Glomerular endothelial cell (primary cell): ENCODE results near the gene RBM4B. TPM values are rescaled to one million over a fixed set of nuclear protein-coding genes. Genes with fewer than 3 reads are reported as not detected.

ENCODE experiments used
- DNase-seq: peaks from one replicate; pipeline ENCODE4 v3.0.0-alpha.2; 2011; ENCODE audit warnings: low read depth, low spot score; ENCODE audit errors: extremely low read depth
- total RNA-seq: library from RNA; depleted of rRNA; stranded (reverse); fragments of >200 nt; gene quantifications from 2 replicates; pipeline ENCODE4 v1.2.3, GENCODE V29; 2015

The RBM4B gene
- total RNA-seq, 1 donor from 2014 or later: 16.6 TPM

DNA sequence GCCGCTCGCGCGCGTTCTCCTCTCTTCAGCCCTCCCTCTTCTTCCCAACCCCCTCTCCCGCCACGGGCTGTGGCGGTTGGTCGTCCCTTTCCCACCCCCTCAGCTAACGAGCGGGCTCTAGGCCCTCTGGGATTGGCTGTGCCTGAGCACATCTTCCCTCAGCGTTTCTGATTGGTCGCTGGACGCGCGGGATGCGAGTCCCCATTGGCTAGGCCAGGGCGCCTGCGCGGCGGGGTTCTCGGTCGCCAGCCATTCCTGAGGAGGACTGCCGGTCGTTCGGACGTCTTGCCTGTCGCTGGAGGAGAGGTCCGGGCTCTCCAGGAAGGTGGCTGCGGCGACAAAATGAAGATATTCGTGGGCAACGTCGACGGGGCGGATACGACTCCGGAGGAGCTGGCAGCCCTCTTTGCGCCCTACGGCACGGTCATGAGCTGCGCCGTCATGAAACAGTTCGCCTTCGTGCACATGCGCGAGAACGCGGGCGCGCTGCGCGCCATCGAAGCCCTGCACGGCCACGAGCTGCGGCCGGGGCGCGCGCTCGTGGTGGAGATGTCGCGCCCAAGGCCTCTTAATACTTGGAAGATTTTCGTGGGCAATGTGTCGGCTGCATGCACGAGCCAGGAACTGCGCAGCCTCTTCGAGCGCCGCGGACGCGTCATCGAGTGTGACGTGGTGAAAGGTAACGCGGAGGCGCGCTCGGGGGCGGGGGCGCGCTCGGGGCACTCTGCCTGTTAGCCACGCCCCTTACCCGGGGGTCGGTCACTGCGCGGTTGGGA lies 61.1 kb downstream of the RBM4B start, which contains the start of gene RBM14:
TSS of gene RBM14 (plus strand) at position 252 of the 776 bp plus-strand sequence. CDS start at position 343, 91 bp downstream.
- no peak for DNase-seq

Other genes with a start within 250 kb of the RBM4B start
- 30.1 and 41.2 TPM in 2 replicates for gene MRPL11, start 239.0 kb downstream of the RBM4B start, total RNA-seq
- gene PELI3, start 211.0 kb downstream of the RBM4B start, total RNA-seq: 4.7 and 4.8 TPM in 2 replicates
- gene DPP3, start 197.5 kb downstream of the RBM4B start, total RNA-seq: 74.5 and 98.1 TPM in 2 replicates
- gene BBS1, start 167.3 kb downstream of the RBM4B start, total RNA-seq: 42.0 and 47.0 TPM in 2 replicates
- 28.4 and 43.2 TPM in 2 replicates for gene ZDHHC24, start 131.8 kb downstream of the RBM4B start, total RNA-seq
- not detected in 2 replicates for gene ACTN3, start 131.0 kb downstream of the RBM4B start, total RNA-seq
- gene CTSF, start 109.3 kb downstream of the RBM4B start, total RNA-seq: 55.9 and 71.9 TPM in 2 replicates
- gene CCDC87, start 84.8 kb downstream of the RBM4B start, total RNA-seq: 0.18 and 0.73 TPM in 2 replicates
- 22.0 and 34.7 TPM in 2 replicates for gene CCS, start 84.7 kb downstream of the RBM4B start, total RNA-seq
- gene RBM14, start 61.3 kb downstream of the RBM4B start, total RNA-seq: 34.5 and 53.3 TPM in 2 replicates
- 112 and 115 TPM in 2 replicates for gene RBM4, start 39.2 kb downstream of the RBM4B start, total RNA-seq
- gene SPTBN2, start 51.3 kb upstream of the RBM4B start, total RNA-seq: 47.7 and 63.2 TPM in 2 replicates
- 17.8 and 32.7 TPM in 2 replicates for gene RCE1, start 165.6 kb upstream of the RBM4B start, total RNA-seq
- 37.9 and 49.7 TPM in 2 replicates for gene LRFN4, start 179.2 kb upstream of the RBM4B start, total RNA-seq